WI38 (cell line): ENCODE data around the gene ANTXR2.

Experiments
- H3K4me3 ChIP-seq: 2 replicates; pipeline ENCODE4 v1.5.1; 2011; ENCODE audit warnings: low read depth, mild to moderate bottlenecking, control low read depth, low read length
- CTCF ChIP-seq: IDR thresholded peaks from 2 replicates; pipeline ENCODE4 v1.5.1; 2012; ENCODE audit warnings: low read depth, mild to moderate bottlenecking, control low read depth, low read length

ANTXR2 gene

DNA sequence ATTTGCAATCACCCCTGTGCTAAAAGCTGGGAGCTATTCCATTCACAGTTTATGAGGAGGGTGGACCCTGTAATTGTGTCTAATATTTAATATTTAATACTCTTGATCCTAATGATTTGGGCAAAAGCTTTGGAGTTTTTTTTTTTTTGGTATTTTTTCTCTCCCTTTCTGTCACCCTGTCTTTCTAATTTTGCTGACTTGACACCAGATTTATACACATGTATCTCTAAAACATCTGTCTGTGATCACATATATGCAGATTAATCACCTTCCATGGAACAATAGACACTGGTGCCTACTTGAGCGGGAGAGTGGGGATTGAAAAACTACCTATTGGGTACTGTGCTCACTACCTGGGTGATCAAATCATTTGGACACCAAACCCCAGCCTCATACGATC, 18.7 kb upstream of the ANTXR2 start:
- no peak for TF ChIP-seq CTCF

GRCh38 chr4:80091184-80091583, 18.2 kb upstream of the ANTXR2 start:
- no peak overlapping the region for H3K4me3 ChIP-seq
- no peak for TF ChIP-seq CTCF

More for the DNA sequence above, 18.7 kb upstream of the ANTXR2 start:
- no peak overlapping the region for H3K4me3 ChIP-seq

- TF ChIP-seq CTCF, result no peak
- no peak overlapping the region for H3K4me3 ChIP-seq
These were observed 17.1 kb upstream of the ANTXR2 start for GRCh38 chr4:80090090-80090489.

DNA sequence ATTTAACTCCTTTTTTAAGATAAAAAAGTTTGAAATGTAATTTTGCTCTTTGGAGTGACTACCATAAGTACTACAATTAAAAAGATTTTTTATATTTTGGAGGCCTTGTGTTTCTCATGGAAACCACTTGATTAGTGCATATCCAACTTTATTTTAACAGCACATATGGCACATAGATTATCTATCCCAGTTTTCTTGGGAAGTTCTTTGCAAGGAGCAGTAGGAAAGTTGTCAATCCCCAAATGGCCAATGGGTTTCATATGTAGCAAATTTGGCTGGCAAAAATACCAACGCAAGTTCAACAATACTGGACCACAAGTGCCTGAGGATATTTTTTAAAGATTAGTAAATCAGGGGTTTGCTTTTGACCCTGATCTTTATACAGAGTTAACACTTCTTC, 15.4 kb upstream of the ANTXR2 start:
- no peak overlapping the region for H3K4me3 ChIP-seq
- TF ChIP-seq CTCF, result no peak

GRCh38 chr4:80086296-80086695, 13.3 kb upstream of the ANTXR2 start:
- H3K4me3 ChIP-seq, result no peak overlapping the region
- TF ChIP-seq CTCF, result no peak

- no peak for TF ChIP-seq CTCF
- H3K4me3 ChIP-seq, result no peak overlapping the region
These were observed 12.1 kb upstream of the ANTXR2 start for GRCh38 chr4:80085081-80085480.

DNA sequence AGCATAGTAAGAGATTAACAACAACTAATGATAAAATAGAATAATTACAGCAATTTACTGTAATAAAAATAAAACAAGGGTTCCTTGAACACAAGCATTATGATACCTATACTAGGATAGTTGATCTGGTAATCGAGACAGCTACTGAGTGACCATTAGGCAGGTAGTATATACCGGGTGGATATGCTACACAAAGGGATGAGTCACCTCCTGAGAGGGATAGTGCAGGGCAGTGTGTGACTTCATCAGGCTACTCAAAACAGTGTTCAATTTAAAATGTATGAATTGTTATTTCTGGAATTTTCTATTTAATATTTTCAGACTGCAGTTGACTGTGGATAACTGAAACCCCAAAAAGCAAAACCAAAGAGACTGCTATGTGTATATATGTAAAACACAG, 9.7 kb upstream of the ANTXR2 start:
- TF ChIP-seq CTCF, result no peak

More for the DNA sequence above, 9.7 kb upstream of the ANTXR2 start:
- H3K4me3 ChIP-seq, result no peak overlapping the region
